Fibroblast of lung (primary cell): ENCODE data around the gene SSTR5.

Experiments
- EZH2 ChIP-seq: IDR thresholded peaks from 2 replicates; pipeline ENCODE4 v1.5.1; 2012; ENCODE audit warnings: low read length, control low read depth, mild to moderate bottlenecking; ENCODE audit errors: missing control alignments
- TF ChIP-seq, protein P1 (sequence below), 2 donors: IDR thresholded peaks in 1 of 2; conservative IDR thresholded peaks in 1 of 2; 1 replicate in 1 of 2; 2 replicates in 1 of 2; pipeline ENCODE4 v1.5.1; 2011 to 2012; ENCODE audit warnings: low read length in 2 of 2, control low read depth in 1 of 2, inconsistent platforms in 1 of 2, low read depth in 1 of 2, mild to moderate bottlenecking in 1 of 2

DNA sequence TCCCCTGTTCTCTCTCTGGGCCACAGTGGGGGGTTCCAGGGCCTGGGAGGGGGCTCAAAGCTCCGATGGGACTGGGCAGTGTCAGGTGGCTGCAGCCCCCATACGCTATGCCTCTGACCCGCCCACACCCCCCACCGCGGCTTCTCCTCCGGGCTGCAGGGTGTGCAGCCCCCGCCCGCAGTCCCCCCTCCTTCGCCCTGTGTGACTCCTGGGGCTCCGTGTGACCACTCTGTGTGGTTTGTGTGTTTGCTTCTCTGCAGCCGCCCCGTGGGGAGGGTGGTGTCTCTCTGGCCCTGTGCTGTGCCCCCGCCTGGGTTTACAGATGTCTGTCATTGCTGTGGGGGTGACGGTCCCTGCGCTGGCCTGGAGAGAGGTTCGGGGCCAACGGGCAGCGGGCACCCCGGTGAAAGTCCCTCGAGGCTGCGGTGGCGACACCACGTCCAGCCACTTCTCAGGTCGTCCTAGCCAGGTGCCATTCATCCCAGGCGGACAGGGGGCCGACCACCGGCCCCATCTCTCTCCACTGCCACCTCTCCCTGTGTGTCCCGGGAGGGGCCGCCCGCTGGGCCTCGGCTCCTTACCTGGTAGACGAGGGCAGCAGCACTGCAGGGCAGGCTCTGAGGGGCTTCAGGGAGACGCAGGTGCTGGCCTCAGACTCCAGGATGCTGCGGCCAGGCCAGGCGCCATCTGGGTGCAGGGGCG is 5.5 kb downstream of the SSTR5 start:
- TF ChIP-seq, protein P1, sequence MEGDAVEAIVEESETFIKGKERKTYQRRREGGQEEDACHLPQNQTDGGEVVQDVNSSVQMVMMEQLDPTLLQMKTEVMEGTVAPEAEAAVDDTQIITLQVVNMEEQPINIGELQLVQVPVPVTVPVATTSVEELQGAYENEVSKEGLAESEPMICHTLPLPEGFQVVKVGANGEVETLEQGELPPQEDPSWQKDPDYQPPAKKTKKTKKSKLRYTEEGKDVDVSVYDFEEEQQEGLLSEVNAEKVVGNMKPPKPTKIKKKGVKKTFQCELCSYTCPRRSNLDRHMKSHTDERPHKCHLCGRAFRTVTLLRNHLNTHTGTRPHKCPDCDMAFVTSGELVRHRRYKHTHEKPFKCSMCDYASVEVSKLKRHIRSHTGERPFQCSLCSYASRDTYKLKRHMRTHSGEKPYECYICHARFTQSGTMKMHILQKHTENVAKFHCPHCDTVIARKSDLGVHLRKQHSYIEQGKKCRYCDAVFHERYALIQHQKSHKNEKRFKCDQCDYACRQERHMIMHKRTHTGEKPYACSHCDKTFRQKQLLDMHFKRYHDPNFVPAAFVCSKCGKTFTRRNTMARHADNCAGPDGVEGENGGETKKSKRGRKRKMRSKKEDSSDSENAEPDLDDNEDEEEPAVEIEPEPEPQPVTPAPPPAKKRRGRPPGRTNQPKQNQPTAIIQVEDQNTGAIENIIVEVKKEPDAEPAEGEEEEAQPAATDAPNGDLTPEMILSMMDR (conservative IDR thresholded peaks at IDR 0.05 in 1 of 2, IDR thresholded peaks at IDR 0.05 in 1 of 2; ENCODE audit: low read depth in 1 of 2, low read length in 2 of 2): no peak
- no peak for TF ChIP-seq EZH2
